Stimulated activated CD4-positive, alpha-beta T cell treated with anti-CD3 and anti-CD28 coated beads, Interleukin-2, amount 100 ng/mL, for 48 hours (primary cell): ENCODE measurements around the gene SLC48A1.

ENCODE experiments used
- DNase-seq, 2 donors: peaks; one replicate each; pipeline ENCODE4 v3.0.0-alpha.2; 2020

The SLC48A1 gene

DNA sequence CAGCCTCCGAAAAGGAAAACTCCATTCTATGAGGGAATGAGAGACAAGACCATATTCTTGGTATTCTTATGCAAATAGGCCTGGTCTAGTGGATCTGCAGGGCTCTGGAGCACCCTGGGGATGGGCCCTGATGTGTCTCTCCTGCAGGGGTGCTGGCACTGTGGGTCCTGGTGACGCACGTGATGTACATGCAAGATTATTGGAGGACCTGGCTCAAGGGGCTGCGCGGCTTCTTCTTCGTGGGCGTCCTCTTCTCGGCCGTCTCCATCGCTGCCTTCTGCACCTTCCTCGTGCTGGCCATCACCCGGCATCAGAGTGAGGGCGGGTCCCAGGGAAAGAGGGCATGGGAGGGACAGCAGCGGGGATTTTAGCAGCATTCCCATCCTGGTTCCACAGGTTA, 5.8 kb downstream of the SLC48A1 start:
- no peak for DNase-seq

DNA sequence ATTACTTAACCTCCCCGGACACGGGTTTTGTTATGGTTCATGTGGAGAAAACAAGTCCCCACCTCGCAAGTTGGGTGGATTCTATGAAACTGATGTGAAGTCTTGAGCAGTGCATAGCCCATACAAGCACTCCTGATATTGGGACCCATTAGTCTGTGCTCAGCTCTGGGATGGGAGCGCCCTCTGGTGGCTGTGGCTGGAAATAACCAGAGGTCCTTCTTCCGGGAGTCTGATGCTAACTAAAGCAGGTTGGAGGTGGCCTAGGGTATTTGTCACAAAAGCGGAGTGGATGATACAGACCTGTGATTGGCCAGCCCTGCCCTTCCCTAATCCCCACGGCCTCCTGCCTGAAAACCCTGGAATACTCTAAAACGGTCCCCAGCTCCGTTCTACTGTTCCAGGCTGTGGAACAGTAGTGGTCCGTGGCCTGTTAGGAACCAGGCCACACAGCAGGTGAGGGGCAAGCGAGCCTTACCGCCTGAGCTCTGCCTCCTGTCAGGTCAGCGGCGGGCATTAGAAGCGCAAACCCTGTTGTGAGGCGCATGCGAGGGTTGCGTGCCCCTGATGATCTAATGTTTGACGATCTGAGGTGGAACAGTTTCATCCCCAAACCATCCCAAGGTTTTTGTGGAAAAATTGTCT, 6.4 kb downstream of the SLC48A1 start:
- peak; percentile 96 to 97 for DNase-seq

- no peak for DNase-seq
Measured at GRCh38 chr12:47779943-47780504, 7.0 kb downstream of the SLC48A1 start.

DNA sequence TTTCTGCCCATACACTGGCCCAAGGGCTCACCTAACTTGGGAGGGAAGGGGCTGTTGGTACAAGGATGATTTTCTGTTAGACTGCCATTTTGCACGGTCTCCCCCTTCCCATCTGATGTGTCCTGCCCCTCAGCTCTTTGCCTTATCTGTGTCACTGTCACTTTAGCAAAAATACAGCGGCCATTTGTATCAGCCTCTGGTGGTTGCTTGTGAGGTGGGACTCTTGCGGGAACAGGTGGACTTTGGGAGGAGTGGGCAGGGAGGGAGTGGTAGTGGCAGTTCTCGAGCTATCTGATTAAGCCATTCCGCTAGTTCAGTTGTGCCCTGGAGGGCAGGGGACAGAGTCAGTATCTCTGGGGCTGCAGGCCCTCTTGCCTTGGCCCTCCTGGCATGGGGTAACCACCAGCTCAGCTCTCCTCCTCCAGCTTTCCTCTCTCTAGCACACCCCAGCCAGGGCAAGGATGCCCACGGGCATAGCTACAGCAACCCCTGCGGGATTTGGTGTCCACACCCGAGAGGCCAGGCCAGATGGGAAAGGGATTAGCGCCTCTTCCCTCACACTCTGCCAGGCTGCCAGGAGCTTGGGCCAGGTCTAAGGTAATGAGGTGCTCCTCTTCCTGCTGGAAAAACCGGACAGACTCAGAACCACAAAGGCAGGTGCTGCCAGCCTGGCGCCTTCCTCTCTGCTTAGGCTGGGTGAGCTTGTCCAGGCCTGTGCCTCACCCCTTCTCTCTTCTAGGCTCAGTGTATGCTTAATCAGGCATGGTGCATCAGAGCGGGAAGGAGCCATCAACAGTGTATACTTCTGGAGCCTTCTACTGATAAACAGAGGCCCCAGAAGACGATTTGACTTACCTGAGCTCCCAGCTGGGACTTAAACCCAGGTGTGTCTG, 8.7 kb downstream of the SLC48A1 start:
- no peak for DNase-seq

DNA sequence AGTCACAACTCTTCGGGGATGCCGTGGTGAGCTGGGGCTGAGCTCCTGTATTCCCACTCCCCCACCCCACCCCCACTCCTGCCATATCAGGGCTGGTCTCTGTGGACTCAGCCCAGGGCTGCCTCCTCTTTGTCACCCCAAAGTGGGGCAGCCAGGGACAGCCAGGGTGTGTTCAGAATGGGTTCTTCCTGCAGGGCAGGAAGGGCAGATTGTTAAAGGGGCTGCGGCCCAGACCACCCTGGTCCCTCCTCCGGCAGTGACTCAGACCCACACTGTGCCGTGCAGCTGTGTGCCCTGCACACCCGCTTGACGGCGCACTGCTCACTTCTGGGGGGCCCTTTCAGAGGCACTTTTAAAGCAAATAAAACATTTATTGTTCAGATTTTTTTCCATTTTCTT, 9.3 kb downstream of the SLC48A1 start:
- DNase-seq, result no peak

DNA sequence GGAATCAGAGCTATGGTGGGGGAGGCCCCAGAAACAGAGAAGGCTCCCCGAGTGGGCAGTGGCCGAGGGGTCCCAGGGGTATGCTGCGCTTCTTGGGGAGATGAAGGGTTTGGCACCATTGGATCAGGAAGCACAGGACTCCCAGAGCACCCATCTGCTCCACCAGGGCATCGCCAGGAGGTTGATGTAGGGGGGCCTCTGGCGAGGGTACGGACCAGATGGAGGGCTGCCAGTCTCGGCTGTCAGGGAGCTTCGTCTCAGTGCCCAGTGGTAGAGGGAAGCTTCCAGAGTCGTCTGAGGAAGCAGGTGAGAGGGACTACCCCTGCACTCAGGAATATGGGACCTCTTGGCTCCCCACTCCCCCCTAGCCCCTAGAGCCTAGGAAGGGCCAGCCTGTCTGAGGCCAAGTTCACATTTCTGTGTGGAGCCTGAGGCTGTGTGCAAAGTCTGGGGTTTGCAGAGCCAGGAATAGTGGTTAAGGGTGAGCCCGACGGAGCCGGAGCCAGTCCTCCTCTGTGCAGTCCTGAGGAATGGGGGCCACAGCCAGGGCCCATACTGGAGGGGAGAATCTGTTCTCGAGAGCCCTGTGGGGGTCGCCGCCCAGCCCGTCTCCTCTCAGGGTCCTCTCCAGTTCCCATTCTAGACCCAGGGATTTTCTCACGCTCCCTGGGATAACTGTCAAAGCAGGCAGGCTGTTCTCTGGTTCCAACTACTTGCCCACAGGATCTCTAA, 10.2 kb downstream of the SLC48A1 start:
- no peak for DNase-seq

DNA sequence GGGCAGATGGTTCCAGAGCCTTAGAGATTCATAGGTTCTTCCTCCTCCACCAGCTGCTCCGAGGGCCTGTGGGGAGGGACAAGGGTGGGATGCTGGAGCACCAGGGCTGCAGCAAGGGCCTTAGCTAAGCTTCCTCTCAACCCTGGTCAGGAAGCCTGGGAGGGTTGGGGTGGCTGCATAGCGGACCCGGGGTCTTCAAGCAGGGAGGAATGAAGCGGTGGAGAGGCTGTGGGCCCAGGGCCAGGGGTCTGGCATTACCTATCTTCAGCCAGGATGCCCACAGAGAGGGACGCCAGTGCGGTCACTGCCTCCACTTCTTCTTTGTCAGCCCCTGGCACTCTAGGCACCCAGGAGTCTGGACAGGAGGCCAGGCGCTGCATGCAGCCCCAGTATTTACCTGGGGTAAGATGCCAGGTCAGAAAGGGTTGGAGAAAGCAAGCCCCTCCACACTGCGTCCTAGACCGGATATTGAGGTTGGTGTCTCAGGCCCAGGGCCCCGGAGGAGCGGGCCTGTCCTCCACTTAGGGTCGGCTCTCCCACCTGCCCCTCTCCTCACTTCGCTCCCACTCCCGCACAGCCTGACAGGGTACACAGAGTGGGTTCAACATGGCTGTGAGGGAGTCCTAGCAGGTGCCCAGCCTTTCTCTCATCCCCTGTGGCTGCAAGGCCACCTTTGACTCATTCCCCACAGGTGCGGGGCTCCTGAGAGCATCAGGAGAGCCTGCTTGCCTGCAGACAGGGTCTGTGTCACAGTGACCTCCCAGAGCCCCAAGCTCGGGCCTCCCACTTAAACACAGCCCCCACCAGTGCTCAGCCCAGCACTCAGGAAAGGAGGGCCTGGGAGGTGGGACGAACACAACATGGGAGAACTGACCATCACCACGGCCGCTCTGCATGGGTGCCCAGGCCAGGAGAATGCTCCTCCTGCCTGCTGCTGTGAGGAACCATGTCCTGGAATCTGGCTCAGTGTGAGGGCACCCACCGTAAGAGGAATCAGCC, 11.1 kb downstream of the SLC48A1 start:
- DNase-seq, result no peak

DNA sequence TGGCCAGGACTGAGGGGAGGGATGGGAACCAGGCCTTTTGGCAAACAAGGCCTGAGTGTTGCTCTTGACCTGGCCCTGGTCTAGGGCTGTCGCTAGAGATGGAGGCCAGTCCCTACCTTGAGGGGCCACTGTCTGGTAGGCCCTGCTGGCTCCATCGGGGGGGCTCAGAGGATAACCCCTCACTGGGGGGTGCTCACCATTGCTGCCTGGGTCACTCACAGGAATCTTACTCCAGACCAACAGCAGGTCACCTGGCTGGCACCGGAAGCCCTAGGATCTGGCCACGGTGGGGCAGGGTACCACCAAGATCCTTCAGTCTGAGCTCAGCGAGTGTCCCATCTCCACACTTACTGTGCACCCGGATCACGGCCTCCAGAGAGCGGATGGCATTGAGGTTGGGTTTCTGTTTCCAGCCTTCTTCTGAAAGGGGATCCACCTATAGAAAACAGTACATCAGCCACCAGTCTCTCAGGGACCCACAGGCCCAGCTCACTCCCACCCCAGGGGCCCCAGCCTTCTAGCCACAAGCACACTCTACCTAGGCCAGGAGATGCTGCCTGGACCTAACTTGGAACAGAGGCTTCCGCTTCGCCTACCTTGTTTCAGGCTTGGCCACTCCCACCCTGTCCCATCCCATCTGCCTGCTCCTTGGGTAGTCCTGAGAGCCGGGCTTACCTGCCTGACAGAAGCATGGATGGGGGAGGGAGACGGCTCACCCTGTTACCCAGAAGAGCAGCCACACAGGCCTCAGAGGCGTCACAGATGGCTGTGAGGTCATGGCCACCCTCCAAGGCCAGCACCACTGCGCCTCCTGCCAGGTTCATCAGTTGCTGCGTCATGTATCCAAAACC, 12.2 kb downstream of the SLC48A1 start:
- DNase-seq, result no peak

- no peak for DNase-seq
Measured at GRCh38 chr12:47785887-47786661, 13.0 kb downstream of the SLC48A1 start.

DNA sequence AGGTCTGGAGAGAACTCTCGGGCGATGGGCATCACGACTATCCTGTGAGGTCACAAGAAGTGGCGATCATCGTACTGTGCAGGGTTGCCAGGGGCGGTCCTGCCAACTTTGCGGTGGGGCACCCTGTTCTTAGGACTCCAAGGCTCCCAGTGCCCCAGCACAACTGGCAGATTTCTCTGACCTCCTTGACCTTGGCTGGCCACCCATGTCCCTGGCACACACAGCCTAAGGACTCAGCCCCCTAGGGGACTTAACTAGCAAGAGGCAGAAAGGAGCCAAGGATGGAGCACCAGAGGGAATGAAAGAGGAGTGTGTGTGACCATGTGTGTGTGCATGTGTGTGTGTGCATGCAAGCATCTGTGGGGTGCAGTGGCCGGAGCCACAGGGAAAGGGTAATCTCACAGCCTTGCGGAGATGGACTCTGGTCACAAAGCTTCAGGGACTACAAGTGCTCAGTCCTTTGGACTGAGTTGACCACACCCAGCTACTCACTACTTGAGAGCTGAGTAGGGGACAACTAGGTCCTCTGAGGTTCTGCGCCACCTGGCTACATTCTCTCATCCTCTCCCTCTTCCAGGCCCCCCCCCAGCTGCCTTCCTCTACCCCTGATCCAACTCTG, 13.7 kb downstream of the SLC48A1 start:
- no peak for DNase-seq

- DNase-seq, result no peak
Measured at GRCh38 chr12:47787596-47788319, 14.7 kb downstream of the SLC48A1 start.

- DNase-seq, result no peak
Measured at GRCh38 chr12:47789141-47789540, 16.1 kb downstream of the SLC48A1 start.

GRCh38 chr12:47789712-47790489, 16.9 kb downstream of the SLC48A1 start:
- DNase-seq, result no peak

DNA sequence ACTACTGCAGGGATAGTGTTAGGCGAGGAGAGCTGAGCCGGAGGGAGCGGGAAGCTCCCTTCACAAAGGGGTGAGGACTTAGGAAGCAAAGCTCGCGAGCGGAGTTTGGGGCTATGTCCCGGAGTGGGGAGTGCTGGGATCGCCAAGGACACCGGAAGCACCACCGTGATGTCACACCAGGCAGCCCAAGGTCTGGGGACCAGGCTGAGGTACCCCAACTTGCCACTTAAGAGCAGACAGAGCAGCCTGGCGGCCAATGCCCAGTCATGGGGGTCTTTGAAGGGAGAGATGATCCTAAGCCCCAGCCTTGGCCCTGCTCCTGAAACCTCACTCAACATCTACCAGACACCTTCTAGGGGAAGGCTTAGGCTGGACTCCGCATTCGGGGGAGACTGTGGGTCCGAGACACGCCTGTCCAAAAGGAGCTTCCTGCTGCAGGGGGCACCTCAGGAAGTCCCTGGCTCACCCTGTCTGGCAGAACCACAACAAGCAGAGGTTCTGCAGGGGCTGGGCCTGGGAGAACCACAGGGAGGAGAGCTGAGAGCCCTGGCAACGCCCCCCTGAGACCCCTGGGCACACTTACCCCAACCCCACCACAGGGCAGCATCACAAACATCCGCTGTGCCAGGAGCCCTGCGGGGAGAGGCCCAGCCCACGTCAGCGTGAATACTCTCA, 17.8 kb downstream of the SLC48A1 start:
- DNase-seq, result no peak

GRCh38 chr12:47791351-47791746, 18.3 kb downstream of the SLC48A1 start:
- no peak for DNase-seq

- DNase-seq, result no peak
Measured at GRCh38 chr12:47791874-47792273, 18.8 kb downstream of the SLC48A1 start.

DNA sequence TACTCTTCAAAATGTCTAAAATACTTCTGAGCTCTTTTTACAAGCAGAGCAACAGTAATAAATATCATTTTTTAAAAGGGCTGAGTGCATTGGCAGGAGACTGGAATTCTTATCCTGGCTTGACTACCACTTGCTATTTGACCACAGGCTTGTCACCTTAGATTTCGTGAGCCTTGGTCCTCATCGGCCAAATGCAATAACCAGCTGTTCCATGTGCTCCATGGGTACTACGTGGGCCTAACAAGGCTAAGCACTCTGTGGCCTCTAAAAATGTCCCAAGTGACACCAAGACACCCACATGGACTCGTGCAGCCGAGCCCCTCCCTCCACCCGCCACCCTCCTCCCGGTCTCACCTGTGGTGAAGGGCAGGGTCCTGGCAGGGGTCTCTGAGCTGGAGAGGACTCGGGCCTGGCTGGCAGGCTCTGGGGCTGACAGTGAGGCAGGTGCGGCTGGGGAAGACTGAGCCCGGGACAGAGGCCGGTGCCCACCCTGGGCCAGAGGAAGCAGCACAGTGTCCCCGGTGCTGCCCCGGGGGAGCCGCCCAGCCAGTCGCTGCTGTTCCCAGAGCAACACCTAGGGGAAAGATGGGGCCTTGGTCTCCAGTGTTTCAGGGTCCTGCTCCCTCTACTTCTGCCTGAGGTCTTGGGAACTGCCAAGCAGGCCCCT, 20.1 kb downstream of the SLC48A1 start:
- DNase-seq, result no peak
